Myocyte (in vitro differentiated cells): ENCODE results near the gene CBY3. TPM values are rescaled to one million over a fixed set of nuclear protein-coding genes. Genes with fewer than 3 reads are reported as not detected.
"Not testable (repeated sequence)": the region's sequence is repeated elsewhere in the genome, so short reads cannot be mapped to it uniquely, and the experiment has no call there.

Experiments used
- DNase-seq: peaks from one replicate; pipeline ENCODE4 v3.0.0-alpha.2; 2012; ENCODE audit warnings: low read depth
- polyA plus RNA-seq: library from polyadenylated mRNA; unstranded; fragments of >200 nt; gene quantifications from one replicate; pipeline ENCODE4 v1.2.1, GENCODE V29; 2012; ENCODE audit warnings: missing spikeins
- total RNA-seq: library from RNA; depleted of rRNA; stranded (reverse); fragments of >200 nt; gene quantifications from 2 replicates; pipeline ENCODE4 v1.2.3, GENCODE V29; 2014

CBY3 gene
- total RNA-seq: not detected in 2 replicates
- 0.91 TPM for polyA plus RNA-seq

DNA sequence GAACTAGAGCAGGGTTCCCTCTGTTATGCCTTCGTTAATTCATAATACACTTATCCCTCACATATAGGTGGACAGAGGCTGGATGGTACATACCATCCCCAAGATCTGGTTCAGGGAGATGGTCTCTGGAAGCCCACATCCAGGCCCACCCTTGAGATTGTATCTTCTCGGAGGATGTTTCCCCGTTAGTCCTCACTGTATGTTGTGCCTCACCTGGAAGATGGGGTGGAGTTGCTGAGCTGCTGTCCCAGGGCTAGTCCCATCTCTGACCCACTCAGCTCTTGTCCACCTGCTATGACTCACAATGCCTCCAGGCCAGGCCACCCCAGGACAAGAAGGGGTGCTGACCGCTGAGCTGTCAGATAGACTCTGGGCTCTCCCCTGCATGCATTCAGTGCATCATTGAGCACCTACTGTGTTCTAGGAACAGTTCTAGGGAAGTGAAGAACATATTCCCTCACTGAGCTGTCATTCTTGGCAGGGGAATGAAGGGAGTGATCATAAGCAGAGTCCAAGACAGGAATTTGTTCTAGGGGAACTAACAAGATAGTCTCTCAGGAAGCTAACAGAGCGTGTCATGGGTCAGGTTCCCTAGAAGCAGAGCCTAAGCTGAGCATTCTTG is at the start of gene CBY3:
CBY3 (minus strand) TSS at position 255 of the 622 bp plus-strand sequence; CDS start at position 139, 116 bp downstream.
- no peak for DNase-seq

DNA sequence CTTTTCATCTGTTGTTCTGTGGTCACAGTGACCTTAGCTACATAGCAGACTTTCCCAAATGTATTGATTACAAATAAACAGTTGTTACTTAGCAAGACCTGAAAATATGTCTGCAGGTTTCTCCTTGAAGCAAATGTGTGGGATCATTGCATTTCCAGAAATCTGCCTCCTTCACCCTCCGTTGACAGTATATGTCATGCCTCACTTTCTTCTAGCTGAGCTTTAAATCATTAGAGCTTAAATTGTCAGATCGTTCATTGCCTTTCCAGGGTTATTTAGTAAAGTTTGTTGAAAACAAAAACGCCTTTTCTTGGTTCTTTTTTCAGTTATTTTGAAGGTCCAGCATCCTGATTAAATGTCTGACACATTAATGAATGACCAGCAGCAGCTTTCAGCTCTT is 49.5 kb upstream of the CBY3 start:
- no peak for DNase-seq

DNA sequence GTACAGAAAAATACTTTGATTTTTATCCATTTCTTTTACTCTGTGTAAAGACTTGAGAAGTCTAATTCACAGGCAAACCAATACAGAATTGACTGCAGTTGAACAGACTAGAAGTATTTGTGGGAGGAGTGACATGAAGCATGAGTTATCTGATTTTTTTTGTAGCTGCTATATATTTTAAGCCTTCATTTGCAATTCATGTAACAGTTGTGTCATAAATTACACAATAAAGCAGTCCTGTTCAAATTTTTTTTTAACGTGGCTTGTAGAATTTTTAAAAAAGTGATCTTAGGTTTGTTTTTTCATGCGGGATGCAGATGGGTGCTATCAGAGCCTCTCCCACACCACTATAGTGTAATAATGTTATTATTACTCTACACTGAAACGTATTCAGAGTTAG is 48.9 kb upstream of the CBY3 start:
- DNase-seq: no peak

DNA sequence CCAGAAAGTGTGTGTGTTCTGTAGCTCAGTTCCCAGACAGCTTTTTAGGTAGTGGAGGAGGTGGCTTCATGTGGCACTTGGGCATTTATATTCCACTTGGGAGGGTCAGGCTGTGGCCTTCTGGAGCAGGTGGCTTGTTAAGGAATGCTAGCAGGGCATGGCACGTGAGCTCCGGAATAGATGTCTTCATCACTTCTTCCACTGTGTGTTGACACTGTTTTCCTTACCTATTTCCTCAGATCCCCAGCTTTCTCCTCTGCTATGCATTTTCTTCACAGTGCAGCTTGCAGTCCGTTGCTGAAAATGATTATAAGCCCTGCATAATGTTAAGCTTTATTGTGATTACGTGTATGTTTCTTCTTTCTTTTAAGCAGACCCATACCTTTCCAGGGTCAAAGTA is 48.5 kb upstream of the CBY3 start:
- peak; percentile 30 for DNase-seq

DNA sequence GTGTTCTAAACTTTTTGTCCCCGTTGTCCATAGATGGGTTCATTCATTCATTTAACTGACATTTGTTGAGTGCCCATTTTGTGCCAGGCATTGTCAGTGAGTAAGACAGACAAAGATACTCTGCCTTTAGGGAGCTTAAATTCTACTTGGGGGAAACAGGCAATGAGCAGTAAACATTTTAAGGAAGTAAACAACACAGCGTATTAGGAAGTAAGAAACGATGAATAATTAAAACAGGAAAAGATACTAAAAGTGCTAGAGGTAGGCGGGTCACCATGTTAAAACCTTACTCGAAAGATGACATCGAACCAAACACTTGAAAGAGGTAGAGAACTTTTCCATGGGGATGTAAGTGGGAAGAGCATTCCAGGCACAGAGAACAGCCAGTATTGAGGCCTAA is 46.3 kb upstream of the CBY3 start:
- DNase-seq: no peak

DNA sequence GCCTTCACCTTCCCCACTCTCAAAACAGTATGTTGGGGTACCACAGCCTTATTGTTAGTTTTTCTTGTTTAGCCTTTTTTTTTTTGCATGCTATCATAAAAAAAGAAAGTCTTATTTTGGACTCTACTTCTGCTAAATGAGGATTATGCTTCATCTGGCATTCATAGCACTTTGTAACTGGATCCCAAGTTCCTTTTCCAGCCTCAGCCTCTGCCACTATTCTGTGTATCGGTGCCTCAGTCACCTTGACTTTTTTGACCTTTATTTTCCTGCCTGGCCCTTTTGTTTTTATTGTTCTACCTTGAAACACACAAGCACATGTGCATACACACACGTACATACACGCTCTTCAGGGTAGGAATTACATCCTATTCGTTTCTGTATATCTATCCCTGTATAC is 43.3 kb upstream of the CBY3 start:
- DNase-seq: no peak

DNA sequence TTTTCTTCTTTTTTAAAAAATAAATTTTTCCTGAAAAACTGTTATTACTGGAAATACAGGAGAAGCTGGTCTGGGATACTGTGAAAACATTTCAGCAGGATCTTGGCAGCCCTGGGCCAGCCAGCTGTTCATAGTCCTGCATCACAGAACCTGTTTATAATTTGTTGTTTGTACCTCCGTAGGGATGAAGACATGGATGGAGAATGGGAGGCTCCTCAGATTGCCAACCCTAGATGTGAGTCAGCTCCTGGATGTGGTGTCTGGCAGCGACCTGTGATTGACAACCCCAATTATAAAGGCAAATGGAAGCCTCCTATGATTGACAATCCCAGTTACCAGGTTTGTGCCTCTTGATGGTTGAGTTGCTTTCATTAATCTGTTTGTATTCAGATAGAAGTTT is 39.4 kb upstream of the CBY3 start:
- peak; percentile 18 for DNase-seq

DNA sequence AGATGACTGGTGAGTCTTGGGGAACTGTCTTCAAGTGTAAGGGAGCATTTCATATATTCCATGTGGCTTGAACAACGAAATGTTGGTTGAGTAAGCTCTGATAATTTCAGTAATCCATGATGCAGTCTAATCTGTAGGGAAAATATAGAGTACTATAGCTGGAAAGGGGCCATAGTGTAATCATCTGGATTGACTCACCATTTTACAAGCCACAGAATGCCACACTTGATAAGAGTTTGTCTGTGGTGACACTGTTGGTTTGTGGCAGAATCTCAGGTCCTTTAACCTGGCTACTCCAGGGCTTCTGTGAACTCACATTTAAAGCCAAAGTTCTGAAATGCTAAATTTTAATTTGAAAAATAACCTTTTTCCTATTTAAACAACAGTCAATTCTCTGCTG is 35.5 kb upstream of the CBY3 start:
- no peak for DNase-seq

DNA sequence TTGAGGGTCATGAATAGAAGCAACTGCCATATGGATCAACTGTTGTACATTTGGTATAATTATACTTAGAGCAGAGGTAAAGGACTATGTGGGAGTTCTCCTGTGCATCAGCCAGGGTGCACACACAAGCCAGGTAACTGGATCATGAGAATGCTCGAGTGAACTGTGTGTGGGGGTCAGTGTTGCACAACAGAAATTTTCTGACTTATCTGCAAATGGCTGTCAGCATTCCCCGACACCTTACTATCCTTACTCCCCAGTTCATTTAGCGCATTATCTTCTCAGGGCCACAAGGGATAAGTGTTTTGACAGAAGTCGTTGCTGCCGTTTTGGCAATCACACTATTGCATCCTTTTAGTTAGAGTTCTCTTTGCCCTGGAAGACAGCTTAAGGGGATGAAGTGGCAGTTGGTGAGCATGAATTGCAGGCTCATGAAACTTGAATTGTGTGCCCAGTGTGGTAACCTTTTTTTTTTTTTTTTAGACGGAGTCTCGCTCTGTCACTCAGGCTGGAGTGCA is 19.6 kb upstream of the CBY3 start:
- no peak for DNase-seq

DNA sequence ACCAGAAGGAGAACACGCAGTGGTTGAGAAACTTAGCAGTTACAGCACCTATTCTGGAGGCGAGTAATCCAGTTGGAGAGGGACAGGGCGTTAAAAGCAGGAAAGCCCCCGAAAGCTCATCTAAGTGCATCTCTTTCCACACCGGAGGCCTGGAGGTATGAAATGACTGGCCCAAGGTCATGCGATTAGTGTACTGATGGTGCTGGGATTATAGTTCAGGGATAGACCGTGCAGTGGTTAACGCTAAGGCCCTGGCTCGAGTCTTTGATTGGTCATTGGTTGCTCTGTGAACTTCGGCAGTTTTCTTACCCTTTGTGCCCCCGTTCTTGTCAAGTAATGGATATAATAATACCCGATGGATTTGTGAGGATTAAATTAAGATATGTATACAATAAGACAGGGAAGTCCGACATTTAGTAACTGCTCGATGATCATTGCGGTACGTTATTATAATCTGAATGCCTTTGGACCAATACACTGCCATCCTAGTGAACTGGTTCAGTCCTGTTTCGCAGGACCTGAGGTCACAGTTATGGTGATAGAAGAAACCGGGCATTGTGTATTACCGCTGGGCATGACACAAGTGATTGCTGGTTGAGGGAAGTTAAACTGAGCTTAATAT is 18.9 kb upstream of the CBY3 start:
- peak; percentile 64 for DNase-seq

DNA sequence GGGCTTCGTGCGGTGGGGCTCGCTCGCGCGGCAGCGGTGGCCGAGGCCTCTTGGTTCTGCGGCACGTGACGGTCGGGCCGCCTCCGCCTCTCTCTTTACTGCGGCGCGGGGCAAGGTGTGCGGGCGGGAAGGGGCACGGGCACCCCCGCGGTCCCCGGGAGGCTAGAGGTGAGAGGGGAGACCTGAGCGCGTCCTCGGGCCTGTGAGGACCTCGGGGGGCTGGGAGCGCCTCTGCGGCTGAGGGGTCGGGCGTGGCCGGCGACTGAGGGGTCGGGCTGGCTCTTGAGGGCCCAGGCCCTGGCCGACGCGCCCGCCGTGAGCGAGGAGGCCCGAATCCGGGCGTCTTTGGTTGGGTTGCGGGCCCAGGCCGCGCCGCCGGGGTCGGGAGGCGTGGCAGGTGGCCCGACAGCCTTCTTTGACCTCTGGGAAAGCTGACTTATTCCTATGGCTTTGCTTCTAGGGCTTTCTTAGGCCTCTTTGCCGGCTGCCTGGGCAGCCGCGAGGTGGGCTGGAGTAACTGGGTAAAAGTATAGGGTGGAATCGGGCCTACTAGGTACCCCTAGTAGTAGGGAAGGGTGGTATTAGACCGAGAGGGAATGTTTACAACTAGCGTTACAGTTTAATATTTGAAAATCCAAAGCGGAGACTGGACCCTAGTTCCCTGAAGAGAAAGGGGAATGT is 18.2 kb upstream of the CBY3 start, which contains the start of gene CANX:
CANX (plus strand) TSS at position 33 of the 681 bp plus-strand sequence. CDS start 6,715 bp downstream, outside the sequence.
- peak; percentile 41 for DNase-seq

DNA sequence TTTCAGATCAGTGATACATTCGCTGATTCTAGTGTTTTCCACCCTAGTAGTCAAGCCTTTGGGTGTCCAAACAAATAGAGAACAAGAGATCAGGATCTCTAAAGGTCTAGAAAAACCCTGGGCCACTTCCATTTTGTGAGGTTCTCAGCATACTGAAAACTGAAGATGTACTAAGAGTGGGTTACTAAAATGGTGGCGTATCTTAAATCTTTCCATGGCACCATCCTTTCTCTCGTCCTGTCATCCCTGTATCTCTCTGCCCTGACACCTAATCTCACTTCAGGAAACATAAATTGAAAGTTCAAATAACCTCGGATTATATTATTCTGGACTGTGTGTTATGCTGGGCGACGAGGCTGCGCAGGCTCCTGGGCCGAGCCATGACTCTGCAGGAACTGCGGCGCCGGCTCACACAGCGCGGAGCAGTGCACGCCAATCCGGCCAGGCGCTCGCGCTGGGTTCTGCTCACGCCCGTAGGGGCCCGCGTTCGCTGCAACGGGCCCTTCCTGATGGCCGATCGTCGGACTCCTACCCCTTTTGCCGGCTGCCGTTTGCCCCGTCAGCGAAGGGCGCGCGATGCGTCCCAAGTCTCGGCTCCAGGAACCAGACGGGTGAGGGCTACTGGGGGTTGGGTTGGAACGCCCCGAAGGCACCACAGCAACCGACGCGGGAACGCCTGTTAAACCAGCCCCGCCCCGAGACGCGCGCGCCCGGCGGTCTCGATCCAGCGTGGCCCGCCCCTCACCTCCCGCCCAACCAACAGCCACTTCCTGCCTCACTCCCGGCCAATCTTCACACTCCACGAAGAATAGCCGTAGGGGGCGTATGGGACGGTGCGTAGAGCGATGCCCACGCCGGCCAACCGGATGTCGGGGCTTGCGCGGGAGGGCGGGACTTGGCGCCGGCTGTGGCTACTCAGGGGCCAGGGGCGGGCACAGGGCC is 17.4 kb upstream of the CBY3 start:
- peak; percentile 100 for DNase-seq

DNA sequence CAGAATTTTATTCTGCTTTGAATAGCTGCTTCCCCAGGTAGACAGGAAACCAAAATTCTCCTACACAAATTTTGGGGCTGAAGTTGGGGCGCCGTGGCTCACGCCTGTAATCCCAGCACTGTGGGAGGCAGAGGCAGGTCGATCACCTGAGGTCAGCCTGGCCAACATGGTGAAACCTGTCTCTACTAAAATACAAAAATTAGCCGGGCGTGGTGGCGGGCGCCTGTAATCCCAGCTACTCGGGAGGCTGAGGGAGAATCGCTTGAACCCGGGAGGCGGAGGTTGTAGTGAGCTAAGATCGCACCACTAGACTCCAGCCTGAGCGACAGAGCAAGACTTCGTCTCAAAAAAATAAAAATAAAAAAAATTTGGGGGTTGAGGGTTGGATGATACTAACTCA is 16.7 kb upstream of the CBY3 start:
- not testable (repeated sequence) for DNase-seq

DNA sequence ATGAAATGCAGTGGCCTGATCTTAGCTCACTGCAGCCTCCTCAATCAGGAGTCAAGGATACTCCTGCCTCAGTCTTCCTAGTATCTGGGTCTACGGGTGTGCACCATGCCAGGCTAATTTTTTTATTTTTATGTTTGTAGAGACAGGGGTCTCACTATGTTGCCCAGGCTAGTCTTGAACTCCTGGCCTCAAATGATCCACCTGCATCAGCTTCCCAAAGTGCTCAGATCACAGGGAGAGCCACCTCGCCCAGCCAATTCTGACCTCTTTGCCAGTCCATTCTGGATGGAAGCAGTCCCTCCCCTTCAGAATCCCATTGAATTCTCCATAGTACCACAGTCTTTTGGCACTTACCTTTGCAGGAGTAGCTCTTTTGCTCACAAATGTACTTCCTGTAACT is 16.3 kb upstream of the CBY3 start:
- DNase-seq: no peak

DNA sequence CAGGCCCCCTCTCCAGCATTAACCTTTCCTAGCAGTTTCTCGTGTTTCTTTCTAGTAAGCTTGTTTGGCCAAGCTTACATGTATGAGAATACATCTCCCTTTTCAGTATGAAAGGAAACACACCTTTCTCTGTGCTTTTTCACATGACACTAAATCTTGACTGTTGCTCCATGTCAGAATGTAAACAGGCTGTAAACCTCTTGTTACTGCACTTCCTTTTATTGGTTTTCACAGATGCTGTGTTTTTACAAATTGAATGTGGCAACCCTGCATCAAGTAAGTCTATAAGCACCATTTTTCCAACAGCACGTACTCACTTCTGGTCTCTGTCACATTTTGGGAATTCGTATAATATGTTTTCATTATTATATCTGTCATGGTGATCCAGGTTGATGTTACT is 15.8 kb upstream of the CBY3 start:
- DNase-seq: no peak

DNA sequence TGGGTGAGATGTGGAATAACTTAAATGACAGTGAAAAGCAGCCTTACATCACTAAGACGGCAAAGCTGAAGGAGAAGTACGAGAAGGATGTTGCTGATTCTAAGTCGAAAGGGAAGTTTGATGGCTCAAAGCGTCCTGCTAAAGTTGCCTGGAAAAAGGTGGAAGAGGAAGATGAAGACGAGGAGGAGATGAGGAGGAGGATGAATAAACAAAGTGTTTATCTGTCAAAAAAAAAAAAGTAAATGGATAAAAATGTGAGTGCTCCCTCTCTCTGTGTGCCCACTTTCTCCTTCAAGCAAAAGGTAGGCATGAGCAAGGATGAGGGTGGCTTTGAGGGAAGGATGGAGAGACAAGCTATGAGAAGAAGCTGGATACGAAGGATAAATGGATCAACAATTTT is 13.7 kb upstream of the CBY3 start:
- no peak for DNase-seq

DNA sequence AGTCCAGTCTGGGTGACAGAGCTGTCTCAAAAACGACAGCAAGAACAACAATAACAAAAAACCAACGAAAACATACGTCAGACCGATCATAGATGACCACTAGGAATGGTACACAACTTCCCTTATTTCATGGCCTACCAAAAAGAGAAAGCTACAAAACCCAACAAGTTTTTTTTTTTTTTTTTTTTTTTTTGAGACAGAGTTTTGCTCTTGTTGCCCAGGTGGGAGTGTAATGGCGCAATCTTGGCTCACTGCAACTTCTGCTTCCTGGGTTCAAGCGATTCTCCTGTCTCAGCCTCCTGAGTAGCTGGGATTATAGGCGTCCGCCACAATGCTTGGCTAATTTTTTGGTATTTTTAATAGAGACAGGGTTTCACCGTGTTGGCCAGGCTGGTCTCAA is 8.4 kb upstream of the CBY3 start:
- DNase-seq: not testable (repeated sequence)

DNA sequence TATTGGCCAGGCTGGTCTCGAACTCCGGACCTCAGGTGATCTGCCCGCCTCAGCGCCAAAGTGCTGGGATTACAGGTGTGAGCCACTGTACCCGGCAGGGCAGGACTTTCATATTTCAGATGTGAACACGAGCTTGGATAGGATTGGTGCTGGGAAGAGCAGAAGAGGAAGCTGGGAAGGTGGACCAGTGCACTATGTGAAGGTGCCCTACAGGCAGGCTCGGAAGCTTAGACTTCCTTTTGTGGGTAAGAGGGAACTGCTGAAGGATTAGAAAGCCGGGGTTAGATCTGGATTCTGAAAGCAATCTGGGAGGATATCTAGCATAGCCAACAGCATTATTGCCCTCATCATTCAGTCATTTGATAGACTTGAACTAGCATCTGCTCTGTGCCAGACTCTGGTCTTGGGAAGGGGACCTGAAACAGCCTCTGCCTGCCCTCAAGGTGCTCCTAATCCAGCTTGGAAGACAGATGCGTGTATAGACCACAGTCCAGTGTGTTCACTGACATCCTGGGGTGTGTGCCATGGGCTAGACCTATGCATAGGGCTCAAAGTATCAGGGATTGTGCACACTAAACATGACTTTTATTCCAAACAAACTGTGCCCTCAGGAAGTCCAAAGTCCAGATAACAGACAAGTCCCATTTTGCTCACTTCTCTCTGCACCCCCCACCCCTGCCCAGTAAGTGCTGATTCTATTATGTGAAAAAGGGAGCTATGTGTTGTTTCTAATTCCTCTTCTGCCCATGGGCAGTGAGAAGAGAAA is 637 bp downstream of the CBY3 start:
- DNase-seq: no peak

DNA sequence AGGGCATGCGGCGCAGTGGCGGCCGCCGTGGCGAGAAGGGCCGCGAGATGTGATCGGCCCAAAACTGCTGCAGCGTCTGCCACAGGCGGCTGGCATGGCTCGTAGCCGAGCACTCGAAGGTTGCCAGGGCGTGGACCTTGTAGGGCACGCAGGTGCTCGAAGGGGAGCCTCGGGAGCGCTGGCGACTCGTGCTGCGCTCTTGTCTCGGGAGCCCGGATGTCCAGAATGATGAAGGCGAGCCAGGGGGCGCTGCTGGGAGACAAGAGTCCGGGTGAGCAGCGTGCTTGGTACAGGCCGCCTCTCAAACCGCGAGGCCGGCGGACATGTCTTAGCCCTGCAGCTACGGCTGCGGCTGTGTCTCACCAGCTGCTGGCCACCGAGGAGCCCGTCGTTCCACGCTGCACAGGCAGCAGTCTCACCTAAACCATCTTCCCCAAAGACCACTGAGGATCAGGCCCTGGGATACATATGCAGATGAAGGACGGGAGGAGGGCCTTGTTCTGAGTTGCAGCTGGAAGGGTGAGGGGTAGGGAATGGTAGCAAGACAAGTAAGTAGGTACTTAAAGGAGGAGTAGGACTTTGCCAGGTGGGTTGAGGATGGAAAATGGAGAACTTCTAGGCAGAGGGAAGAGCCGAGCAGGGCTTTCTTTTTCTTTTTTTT is 1.7 kb downstream of the CBY3 start:
- DNase-seq: peak; percentile 21
